HepG2 (cell line): ENCODE data around the gene ZNF23. TPM values are rescaled to one million over a fixed set of nuclear protein-coding genes. Genes with fewer than 3 reads are reported as not detected.
A peak's percentile ranks its signal among the peaks of the same experiment; 100 is the strongest.

Source experiments
- ARNT ChIP-seq: fragments of 450-650 bp; IDR thresholded peaks from 2 replicates; pipeline ENCODE4 v1.6.1; 2017
- CENPT ChIP-seq: sonication (generic); formaldehyde crosslinking; IDR thresholded peaks from 2 replicates; pipeline ENCODE4 v1.8.0; 2022; ENCODE audit warnings: low read depth, mild to moderate bottlenecking, moderate library complexity, missing genetic modification reagents
- KLF13 ChIP-seq: sonication (generic); formaldehyde crosslinking; IDR thresholded peaks from 2 replicates; pipeline ENCODE4 v1.4.0; 2020; ENCODE audit warnings: mild to moderate bottlenecking, missing genetic modification reagents
- SSRP1 ChIP-seq: IDR thresholded peaks from 2 replicates; pipeline ENCODE4 v1.6.1; 2016; ENCODE audit warnings: control low read depth
- TBX2 ChIP-seq: sonication (generic); formaldehyde crosslinking; IDR thresholded peaks from 2 replicates; pipeline ENCODE4 v1.5.0; 2020; ENCODE audit warnings: missing genetic modification reagents, mild to moderate bottlenecking, borderline replicate concordance
- WIZ ChIP-seq: sonication (generic); formaldehyde crosslinking; IDR thresholded peaks from 2 replicates; pipeline ENCODE4 v1.5.1; 2020; ENCODE audit warnings: mild to moderate bottlenecking, missing genetic modification reagents
- ZFP1 ChIP-seq: IDR thresholded peaks from 2 replicates; pipeline ENCODE4 v1.6.1; 2016
- ZFX ChIP-seq: sonication (generic); formaldehyde crosslinking; IDR thresholded peaks from 2 replicates; pipeline ENCODE4 v1.4.0; 2020; ENCODE audit warnings: mild to moderate bottlenecking, low read depth, missing genetic modification reagents, moderate library complexity
- ZIK1 ChIP-seq: sonication (generic); formaldehyde crosslinking; IDR thresholded peaks from 2 replicates; pipeline ENCODE4 v1.5.0; 2020; ENCODE audit warnings: mild to moderate bottlenecking, low read depth, missing genetic modification reagents, borderline replicate concordance
- ZNF251 ChIP-seq: sonication (generic); formaldehyde crosslinking; IDR thresholded peaks from 2 replicates; pipeline ENCODE4 v1.9.0; 2021; ENCODE audit warnings: mild to moderate bottlenecking, missing genetic modification reagents
- ZNF383 ChIP-seq: sonication (generic); formaldehyde crosslinking; IDR thresholded peaks from 2 replicates; pipeline ENCODE4 v1.4.0; 2020; ENCODE audit warnings: missing genetic modification reagents, mild to moderate bottlenecking, borderline replicate concordance
- ZNF556 ChIP-seq: sonication (generic); formaldehyde crosslinking; IDR thresholded peaks from 2 replicates; pipeline ENCODE4 v1.4.0; 2020; ENCODE audit warnings: mild to moderate bottlenecking, missing genetic modification reagents, borderline replicate concordance
- ZNF564 ChIP-seq: sonication (generic); formaldehyde crosslinking; IDR thresholded peaks from 2 replicates; pipeline ENCODE4 v1.8.1; 2023; ENCODE audit warnings: mild to moderate bottlenecking, missing genetic modification reagents
- ZNF891 ChIP-seq: sonication (generic); formaldehyde crosslinking; IDR thresholded peaks from 2 replicates; pipeline ENCODE4 v1.5.0; 2020; ENCODE audit warnings: mild to moderate bottlenecking, missing genetic modification reagents
- polyA plus RNA-seq, 8 experiments: library from polyadenylated mRNA; depleted of rRNA in 3 of 8; stranded (reverse) in 7 of 8; unstranded in 1 of 8; fragments of >200 nt; fragmentation: Illumina TruSeq in 4 of 8; extraction: Trizol in 4 of 8; gene quantifications; 2 replicates each; pipeline versions ENCODE4 v1.2.1 to v1.2.3, GENCODE V29; 2011 to 2016; ENCODE audit warnings: low read depth in 4 of 8, missing spikeins in 1 of 8, mixed read lengths in 1 of 8; ENCODE audit not compliant: insufficient read depth in 1 of 8
- total RNA-seq, 5 experiments: library from RNA; depleted of rRNA; stranded (reverse); fragments of >200 nt; fragmentation: Illumina TruSeq; extraction: Trizol; gene quantifications; 2 replicates each; pipeline ENCODE4 v1.2.3, GENCODE V29; 2016; ENCODE audit warnings: low read depth in 1 of 5
- TF ChIP-seq, protein P1 (sequence below): sonication (generic); formaldehyde crosslinking; IDR thresholded peaks from 2 replicates; pipeline ENCODE4 v1.4.0; 2020; ENCODE audit warnings: missing genetic modification reagents, borderline replicate concordance
- TF ChIP-seq, protein P2 (sequence below): sonication (generic); formaldehyde crosslinking; IDR thresholded peaks from 2 replicates; pipeline ENCODE4 v1.8.0; 2022; ENCODE audit warnings: missing genetic modification reagents, low read depth, mild to moderate bottlenecking, borderline replicate concordance
- TF ChIP-seq, protein P3 (sequence below): sonication (generic); formaldehyde crosslinking; IDR thresholded peaks from 2 replicates; pipeline ENCODE4 v1.4.0; 2020; ENCODE audit warnings: low read depth, missing genetic modification reagents
- TF ChIP-seq, protein P4 (sequence below): IDR thresholded peaks from 2 replicates; pipeline ENCODE4 v1.6.1; 2016; ENCODE audit warnings: mild to moderate bottlenecking
- TF ChIP-seq, protein P5 (sequence below): sonication (generic); formaldehyde crosslinking; IDR thresholded peaks from 2 replicates; pipeline ENCODE4 v1.5.0; 2020; ENCODE audit warnings: missing genetic modification reagents, mild to moderate bottlenecking, borderline replicate concordance

ZNF23 gene
- total and polyA plus RNA-seq, 2 of the 13 experiments (the other 11 are each of a cell fraction or from before 2014, with no cell fraction given), result 8.6 to 12.2 TPM

DNA sequence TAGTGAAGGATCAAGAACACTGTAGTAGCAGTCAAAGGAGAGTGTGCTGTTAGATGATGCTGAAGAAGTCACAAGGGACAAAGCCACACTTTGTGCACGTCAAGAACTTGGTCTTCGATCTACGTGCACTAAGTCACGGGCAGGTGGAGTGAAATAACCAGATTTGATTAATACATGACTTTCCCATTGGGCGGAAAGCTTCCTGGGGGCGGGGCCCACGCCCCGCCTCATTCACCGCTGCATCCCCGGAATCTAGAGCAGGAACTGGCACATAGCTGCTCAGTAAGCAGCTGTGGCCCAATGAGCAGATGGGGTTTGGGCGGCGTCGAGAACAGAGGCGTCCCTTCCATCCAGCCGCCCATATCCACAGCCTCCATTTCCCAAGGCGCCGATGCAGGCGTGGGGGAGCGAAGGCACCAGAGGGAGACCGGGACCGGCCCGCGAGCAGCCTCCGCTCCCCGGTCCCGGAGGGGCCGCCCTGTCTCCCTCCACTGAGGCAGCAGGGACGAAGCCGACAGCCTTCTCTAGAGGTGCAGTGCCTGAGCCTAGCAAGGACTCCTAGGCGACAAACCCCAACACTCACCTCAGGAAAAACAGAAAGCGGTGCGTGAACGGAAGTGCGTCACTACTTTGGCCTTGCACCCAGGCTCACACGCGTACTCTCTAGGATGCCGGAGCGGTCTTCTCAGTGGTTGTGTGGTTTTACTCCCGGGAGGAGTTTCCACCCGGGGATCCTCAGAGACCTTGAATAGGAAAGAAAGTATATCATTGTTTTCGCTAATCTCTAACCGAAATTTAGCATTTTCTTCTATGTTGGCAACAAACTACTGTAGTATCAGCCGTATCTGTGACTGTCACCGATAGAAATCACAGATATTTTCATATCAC lies 22.2 kb upstream of the ZNF23 start (continued):
- no peak for TF ChIP-seq SSRP1 (CRISPR knock-in tag)
- no peak for TF ChIP-seq ZIK1 (CRISPR knock-in tag)
- TF ChIP-seq, protein P1, sequence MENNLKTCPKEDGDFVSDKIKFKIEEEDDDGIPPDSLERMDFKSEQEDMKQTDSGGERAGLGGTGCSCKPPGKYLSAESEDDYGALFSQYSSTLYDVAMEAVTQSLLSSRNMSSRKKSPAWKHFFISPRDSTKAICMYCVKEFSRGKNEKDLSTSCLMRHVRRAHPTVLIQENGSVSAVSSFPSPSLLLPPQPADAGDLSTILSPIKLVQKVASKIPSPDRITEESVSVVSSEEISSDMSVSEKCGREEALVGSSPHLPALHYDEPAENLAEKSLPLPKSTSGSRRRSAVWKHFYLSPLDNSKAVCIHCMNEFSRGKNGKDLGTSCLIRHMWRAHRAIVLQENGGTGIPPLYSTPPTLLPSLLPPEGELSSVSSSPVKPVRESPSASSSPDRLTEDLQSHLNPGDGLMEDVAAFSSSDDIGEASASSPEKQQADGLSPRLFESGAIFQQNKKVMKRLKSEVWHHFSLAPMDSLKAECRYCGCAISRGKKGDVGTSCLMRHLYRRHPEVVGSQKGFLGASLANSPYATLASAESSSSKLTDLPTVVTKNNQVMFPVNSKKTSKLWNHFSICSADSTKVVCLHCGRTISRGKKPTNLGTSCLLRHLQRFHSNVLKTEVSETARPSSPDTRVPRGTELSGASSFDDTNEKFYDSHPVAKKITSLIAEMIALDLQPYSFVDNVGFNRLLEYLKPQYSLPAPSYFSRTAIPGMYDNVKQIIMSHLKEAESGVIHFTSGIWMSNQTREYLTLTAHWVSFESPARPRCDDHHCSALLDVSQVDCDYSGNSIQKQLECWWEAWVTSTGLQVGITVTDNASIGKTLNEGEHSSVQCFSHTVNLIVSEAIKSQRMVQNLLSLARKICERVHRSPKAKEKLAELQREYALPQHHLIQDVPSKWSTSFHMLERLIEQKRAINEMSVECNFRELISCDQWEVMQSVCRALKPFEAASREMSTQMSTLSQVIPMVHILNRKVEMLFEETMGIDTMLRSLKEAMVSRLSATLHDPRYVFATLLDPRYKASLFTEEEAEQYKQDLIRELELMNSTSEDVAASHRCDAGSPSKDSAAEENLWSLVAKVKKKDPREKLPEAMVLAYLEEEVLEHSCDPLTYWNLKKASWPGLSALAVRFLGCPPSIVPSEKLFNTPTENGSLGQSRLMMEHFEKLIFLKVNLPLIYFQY, result no peak
- no peak; the same call in 1 of the 2 replicates for TF ChIP-seq ZNF564 (CRISPR knock-in tag)
- peak; percentile 96 for TF ChIP-seq WIZ (CRISPR knock-in tag)
- TF ChIP-seq, protein P2, sequence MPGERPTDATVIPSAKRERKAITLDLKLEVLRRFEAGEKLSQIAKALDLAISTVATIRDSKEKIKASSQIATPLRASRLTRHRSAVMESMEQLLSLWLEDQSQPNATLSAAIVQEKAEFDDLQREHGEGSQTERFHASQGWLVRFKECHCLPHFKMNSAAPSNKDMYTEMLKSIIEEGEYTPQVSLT (CRISPR knock-in tag), result no peak
- TF ChIP-seq, protein P3, sequence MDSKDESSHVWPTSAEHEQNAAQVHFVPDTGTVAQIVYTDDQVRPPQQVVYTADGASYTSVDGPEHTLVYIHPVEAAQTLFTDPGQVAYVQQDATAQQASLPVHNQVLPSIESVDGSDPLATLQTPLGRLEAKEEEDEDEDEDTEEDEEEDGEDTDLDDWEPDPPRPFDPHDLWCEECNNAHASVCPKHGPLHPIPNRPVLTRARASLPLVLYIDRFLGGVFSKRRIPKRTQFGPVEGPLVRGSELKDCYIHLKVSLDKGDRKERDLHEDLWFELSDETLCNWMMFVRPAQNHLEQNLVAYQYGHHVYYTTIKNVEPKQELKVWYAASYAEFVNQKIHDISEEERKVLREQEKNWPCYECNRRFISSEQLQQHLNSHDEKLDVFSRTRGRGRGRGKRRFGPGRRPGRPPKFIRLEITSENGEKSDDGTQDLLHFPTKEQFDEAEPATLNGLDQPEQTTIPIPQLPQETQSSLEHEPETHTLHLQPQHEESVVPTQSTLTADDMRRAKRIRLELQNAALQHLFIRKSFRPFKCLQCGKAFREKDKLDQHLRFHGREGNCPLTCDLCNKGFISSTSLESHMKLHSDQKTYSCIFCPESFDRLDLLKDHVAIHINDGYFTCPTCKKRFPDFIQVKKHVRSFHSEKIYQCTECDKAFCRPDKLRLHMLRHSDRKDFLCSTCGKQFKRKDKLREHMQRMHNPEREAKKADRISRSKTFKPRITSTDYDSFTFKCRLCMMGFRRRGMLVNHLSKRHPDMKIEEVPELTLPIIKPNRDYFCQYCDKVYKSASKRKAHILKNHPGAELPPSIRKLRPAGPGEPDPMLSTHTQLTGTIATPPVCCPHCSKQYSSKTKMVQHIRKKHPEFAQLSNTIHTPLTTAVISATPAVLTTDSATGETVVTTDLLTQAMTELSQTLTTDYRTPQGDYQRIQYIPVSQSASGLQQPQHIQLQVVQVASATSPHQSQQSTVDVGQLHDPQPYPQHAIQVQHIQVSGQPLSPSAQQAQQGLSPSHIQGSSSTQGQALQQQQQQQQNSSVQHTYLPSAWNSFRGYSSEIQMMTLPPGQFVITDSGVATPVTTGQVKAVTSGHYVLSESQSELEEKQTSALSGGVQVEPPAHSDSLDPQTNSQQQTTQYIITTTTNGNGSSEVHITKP (CRISPR knock-in tag), result no peak
- peak; percentile 83 for TF ChIP-seq ZFX (CRISPR knock-in tag)
- no peak for TF ChIP-seq CENPT
- TF ChIP-seq, protein P4, sequence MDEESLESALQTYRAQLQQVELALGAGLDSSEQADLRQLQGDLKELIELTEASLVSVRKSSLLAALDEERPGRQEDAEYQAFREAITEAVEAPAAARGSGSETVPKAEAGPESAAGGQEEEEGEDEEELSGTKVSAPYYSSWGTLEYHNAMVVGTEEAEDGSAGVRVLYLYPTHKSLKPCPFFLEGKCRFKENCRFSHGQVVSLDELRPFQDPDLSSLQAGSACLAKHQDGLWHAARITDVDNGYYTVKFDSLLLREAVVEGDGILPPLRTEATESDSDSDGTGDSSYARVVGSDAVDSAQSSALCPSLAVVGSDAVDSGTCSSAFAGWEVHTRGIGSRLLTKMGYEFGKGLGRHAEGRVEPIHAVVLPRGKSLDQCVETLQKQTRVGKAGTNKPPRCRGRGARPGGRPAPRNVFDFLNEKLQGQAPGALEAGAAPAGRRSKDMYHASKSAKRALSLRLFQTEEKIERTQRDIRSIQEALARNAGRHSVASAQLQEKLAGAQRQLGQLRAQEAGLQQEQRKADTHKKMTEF (CRISPR knock-in tag), result peak; percentile 91
- TF ChIP-seq ARNT, result no peak
- peak; percentile 86; the same call in 1 of the 2 replicates for TF ChIP-seq ZNF556 (CRISPR knock-in tag)
- no peak for TF ChIP-seq ZNF383
- TF ChIP-seq ZNF891 (CRISPR knock-in tag), result peak; percentile 70; the same call in 1 of the 2 replicates
- no peak for TF ChIP-seq ZFP1
- TF ChIP-seq ZNF251, result no peak
- peak; percentile 68; the same call in 1 of the 2 replicates for TF ChIP-seq KLF13 (CRISPR knock-in tag)
- TF ChIP-seq, protein P5, sequence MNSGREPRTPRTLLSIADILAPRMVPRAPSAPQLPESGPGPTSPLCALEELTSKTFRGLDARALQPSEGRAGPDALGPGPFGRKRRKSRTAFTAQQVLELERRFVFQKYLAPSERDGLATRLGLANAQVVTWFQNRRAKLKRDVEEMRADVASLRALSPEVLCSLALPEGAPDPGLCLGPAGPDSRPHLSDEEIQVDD (CRISPR knock-in tag), result peak; percentile 80; the same call in 1 of the 2 replicates
- TF ChIP-seq TBX2 (CRISPR knock-in tag), result peak; percentile 89
